Measurements from ENCODE around the gene DHRSX.

DNA sequence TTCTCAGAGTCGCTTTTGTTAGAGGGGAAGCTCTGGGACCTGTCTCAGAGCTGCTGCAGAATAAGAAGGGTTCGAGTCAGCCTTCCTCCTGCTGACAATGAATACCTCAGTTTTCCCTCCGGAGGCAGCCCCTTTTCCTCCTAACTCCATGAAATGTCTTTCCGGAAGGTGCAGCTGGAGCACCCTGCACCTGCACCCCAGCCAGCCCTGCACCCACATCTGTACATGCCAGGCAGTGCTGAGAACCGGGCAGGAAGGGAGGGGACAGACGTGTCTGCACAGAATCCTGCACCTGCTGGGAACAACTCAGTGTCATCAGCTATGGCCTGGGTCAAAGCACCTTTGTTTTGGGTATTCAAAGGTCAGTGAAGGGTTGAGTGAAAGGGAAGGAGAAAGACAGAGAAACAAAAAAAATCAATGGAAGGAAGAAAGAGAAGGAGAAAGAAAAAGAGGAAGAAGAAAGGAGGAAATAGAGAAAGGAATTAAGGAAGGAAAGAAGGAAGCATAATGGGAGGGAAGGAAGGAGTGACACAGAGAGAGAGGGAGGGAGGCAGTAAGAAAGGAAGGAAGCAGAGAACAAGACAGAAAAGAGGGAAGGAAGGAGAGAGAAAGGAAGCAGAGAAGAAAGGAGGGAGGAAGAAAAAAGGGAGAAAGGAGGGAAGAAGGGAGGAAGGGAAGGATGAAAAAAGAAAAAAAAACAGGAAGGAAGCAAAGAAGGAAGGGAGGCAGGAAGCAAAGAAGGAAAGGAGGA lies 273.7 kb downstream of the DHRSX start:
- TF ChIP-seq POLR2A (IDR thresholded peaks at IDR 0.05), result no peak
- no peak for TF ChIP-seq CTCF (IDR thresholded peaks at IDR 0.05)
- TF ChIP-seq POLR2AphosphoS5 (IDR thresholded peaks at IDR 0.05), result no peak

Data from prostate gland (tissue), 2 donors.